ENCODE data around the gene MTRR.

DNA sequence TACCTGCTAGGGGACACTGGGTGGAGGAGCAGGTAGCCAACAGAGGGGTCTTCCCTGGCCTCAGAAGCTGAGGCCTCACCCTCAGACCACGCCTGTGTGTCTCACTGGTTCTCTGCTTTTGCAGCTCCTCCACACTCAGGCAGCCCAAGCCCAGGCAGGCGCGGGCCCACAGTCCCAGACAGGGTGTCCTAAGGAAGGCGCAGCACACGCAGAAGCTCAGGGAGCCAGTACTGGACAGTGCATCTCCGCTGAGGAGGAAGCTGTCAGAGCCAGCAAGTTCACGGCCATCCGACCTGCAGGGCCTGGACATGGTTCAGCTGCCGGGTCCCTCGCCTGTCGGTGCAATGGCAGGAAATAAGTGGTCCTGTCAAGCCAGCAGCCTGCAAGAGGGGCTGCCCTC is 43.3 kb upstream of the MTRR start:
- TF ChIP-seq, protein P1, sequence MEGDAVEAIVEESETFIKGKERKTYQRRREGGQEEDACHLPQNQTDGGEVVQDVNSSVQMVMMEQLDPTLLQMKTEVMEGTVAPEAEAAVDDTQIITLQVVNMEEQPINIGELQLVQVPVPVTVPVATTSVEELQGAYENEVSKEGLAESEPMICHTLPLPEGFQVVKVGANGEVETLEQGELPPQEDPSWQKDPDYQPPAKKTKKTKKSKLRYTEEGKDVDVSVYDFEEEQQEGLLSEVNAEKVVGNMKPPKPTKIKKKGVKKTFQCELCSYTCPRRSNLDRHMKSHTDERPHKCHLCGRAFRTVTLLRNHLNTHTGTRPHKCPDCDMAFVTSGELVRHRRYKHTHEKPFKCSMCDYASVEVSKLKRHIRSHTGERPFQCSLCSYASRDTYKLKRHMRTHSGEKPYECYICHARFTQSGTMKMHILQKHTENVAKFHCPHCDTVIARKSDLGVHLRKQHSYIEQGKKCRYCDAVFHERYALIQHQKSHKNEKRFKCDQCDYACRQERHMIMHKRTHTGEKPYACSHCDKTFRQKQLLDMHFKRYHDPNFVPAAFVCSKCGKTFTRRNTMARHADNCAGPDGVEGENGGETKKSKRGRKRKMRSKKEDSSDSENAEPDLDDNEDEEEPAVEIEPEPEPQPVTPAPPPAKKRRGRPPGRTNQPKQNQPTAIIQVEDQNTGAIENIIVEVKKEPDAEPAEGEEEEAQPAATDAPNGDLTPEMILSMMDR (IDR thresholded peaks at IDR 0.05; ENCODE audit: insufficient read depth, low read length), result no peak
- TF ChIP-seq, protein P2, sequence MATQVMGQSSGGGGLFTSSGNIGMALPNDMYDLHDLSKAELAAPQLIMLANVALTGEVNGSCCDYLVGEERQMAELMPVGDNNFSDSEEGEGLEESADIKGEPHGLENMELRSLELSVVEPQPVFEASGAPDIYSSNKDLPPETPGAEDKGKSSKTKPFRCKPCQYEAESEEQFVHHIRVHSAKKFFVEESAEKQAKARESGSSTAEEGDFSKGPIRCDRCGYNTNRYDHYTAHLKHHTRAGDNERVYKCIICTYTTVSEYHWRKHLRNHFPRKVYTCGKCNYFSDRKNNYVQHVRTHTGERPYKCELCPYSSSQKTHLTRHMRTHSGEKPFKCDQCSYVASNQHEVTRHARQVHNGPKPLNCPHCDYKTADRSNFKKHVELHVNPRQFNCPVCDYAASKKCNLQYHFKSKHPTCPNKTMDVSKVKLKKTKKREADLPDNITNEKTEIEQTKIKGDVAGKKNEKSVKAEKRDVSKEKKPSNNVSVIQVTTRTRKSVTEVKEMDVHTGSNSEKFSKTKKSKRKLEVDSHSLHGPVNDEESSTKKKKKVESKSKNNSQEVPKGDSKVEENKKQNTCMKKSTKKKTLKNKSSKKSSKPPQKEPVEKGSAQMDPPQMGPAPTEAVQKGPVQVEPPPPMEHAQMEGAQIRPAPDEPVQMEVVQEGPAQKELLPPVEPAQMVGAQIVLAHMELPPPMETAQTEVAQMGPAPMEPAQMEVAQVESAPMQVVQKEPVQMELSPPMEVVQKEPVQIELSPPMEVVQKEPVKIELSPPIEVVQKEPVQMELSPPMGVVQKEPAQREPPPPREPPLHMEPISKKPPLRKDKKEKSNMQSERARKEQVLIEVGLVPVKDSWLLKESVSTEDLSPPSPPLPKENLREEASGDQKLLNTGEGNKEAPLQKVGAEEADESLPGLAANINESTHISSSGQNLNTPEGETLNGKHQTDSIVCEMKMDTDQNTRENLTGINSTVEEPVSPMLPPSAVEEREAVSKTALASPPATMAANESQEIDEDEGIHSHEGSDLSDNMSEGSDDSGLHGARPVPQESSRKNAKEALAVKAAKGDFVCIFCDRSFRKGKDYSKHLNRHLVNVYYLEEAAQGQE (IDR thresholded peaks at IDR 0.05; ENCODE audit: insufficient replicate concordance, low read depth), result no peak
- TF ChIP-seq SPI1 (IDR thresholded peaks at IDR 0.05; ENCODE audit: borderline replicate concordance, low read depth) (no peak), POLR2AphosphoS5 (IDR thresholded peaks at IDR 0.05; ENCODE audit: low read depth) (no peak), GABPA (IDR thresholded peaks at IDR 0.05; ENCODE audit: low read depth) (no peak)
